GOT3 (cell line): ENCODE data around the gene FKBP1B.
A peak's percentile ranks its signal among the peaks of the same experiment; 100 is the strongest.
"Not testable (repeated sequence)": the region's sequence is repeated elsewhere in the genome, so short reads cannot be mapped to it uniquely, and the experiment has no call there.

Experiments
- DNase-seq: peaks from one replicate; lab custom pipeline; 2025; ENCODE audit warnings: mixed read lengths; lab: John Stamatoyannopoulos, UW

The FKBP1B gene

GRCh38 chr2:24072259-24072658 is 22.7 kb downstream of the FKBP1B start:
- no peak for DNase-seq

GRCh38 chr2:24073816-24074215 is 24.3 kb downstream of the FKBP1B start:
- no peak for DNase-seq

- no peak for DNase-seq
These were observed 25.7 kb downstream of the FKBP1B start for GRCh38 chr2:24075259-24075658.

GRCh38 chr2:24075915-24076848 is 26.6 kb downstream of the FKBP1B start, which contains the start of gene SF3B6:
SF3B6 (minus strand) TSS chr2:24076326; CDS start chr2:24076229, 97 bp downstream.
- peak; percentile 88 for DNase-seq

GRCh38 chr2:24076849-24077534 is 27.5 kb downstream of the FKBP1B start:
- DNase-seq: no peak

- no peak for DNase-seq
These were observed 28.0 kb downstream of the FKBP1B start for GRCh38 chr2:24077535-24077877.

- no peak for DNase-seq
These were observed 28.3 kb downstream of the FKBP1B start for GRCh38 chr2:24077879-24078278.

GRCh38 chr2:24080701-24081100 is 31.2 kb downstream of the FKBP1B start:
- no peak for DNase-seq

- DNase-seq: no peak
These were observed 33.4 kb downstream of the FKBP1B start for GRCh38 chr2:24082787-24083566.

- no peak for DNase-seq
These were observed 34.2 kb downstream of the FKBP1B start for GRCh38 chr2:24083567-24084385.

- peak; percentile 76 for DNase-seq
These were observed 35.1 kb downstream of the FKBP1B start, which contains the start of gene TP53I3 for GRCh38 chr2:24084386-24085199. TP53I3 (minus strand) TSS chr2:24084834; CDS start chr2:24084326, 508 bp downstream.

GRCh38 chr2:24085200-24085489 is 35.6 kb downstream of the FKBP1B start:
- DNase-seq: no peak

GRCh38 chr2:24086241-24086640 is 36.7 kb downstream of the FKBP1B start:
- DNase-seq: no peak

GRCh38 chr2:24087032-24087431 is 37.5 kb downstream of the FKBP1B start:
- DNase-seq: no peak

GRCh38 chr2:24088821-24089359 is 39.3 kb downstream of the FKBP1B start:
- no peak for DNase-seq

- not testable (repeated sequence) for DNase-seq
These were observed 43.7 kb downstream of the FKBP1B start for GRCh38 chr2:24093270-24093669.

GRCh38 chr2:24095171-24095677 is 45.7 kb downstream of the FKBP1B start:
- DNase-seq: not testable (repeated sequence)

- not testable (repeated sequence) for DNase-seq
These were observed 51.2 kb downstream of the FKBP1B start for GRCh38 chr2:24100732-24101131.

GRCh38 chr2:24101992-24102391 is 52.5 kb downstream of the FKBP1B start:
- DNase-seq: no peak

GRCh38 chr2:24102677-24103076 is 53.1 kb downstream of the FKBP1B start:
- no peak for DNase-seq
